Measurements from ENCODE around the gene INTS6. TPM values are rescaled to one million over a fixed set of nuclear protein-coding genes. Genes with fewer than 3 reads are reported as not detected.

The INTS6 gene
- total and polyA plus RNA-seq, 2 experiments from 2014 or later, result 18.2 to 59.4 TPM

DNA sequence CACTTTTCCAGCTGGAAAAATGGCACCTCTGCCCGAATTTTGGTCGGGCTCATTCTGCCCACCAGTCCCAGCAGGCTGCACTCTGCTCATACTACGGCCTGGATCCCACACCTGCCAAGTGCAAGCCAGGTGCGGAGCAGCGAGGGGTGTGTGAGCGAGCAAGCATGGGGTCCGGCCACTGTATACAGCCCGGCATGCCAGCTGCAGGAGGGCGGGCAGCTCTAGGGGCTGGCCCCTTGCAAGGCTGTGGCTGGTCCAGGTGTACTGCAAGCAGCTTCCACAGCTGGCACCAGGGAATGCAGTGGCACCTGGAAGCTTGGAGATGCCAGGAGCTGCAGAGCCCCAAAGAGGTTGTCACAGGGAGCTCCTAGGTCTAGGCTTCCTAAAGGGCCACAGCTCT lies 2.7 kb upstream of the INTS6 start:
- TF ChIP-seq EZH2phosphoT487 (IDR thresholded peaks at IDR 0.05; ENCODE audit: insufficient read depth, low read depth), result no peak
- no peak for DNase-seq
- Histone ChIP-seq H4K20me1 (ENCODE audit: insufficient read depth) (no peaks in the 10 kb centered on the region), H3K79me2 (ENCODE audit: insufficient read depth) (peaks cover 26% of the 10 kb centered on the region), H2AFZ (no peak overlapping the region), H3F3A (ENCODE audit: insufficient read depth) (0 out of 2 replicates have a peak, but pooled peaks cover 3% of the 10 kb centered on the region), H3K27ac (no peak overlapping the region), H3K9me2 (ENCODE audit: insufficient read depth) (no peaks in the 10 kb centered on the region), H3K36me3 (ENCODE audit: low read depth) (peaks cover 5% of the 10 kb centered on the region), H3K4me2 (ENCODE audit: unreplicated experiment) (no peak overlapping the region), H3K27me3 (replicated peaks; ENCODE audit: insufficient read depth) (no peaks in the 10 kb centered on the region), H3K9ac (no peak overlapping the region), H3K4me1 (ENCODE audit: insufficient read depth) (peaks cover 12% of the 10 kb centered on the region), H3K4me3 (no peak overlapping the region), H3K9me3 (ENCODE audit: low read depth) (no peaks in the 10 kb centered on the region)
- in situ Hi-C loops (cut with MboI), result no loop called here
- WGBS, 2 experiments (ENCODE audit: low coverage in 1 of 2, low lambda C conversion rate in 2 of 2, missing lambda C conversion rate in 2 of 2), result 85 to 89% methylated on average over 9 of the region's 9 CpGs

DNA sequence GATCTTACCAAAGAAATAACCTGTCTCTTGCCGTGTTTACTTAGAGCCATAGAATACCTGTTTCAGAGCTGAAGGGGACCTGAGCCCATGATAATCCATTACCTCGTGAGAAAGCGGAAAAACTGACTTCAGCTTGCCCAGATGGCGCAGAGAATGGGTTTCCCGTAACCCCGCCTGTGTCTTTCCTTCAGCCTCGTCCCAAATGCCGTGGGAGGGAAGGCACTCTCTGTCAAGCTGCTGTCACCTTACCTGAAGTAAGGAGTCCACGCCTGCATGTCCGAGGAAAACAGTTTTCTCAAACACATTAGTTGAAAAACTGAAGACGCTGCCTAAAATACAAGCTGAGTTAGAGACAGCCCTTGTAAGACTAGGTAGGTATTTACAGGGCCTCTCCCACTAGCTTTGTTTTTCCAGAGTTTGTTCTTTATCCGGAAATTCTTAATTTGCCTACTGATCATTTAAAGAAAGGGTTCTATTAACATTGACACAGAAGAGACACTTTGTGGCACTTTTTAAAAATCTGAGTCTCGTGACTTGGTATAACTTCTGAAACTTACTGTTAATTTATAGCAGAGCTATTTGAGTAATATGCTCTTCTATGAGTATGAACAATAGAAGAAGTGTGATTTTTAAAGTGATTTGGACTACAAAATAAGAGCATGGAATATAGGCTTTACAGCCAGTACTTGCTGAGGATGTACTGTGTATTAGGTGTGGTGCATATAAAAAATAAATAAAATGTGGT lies 1.3 kb upstream of the INTS6 start:
- Histone ChIP-seq H2AFZ (peak overlapping the region; percentile 61), H3K36me3 (ENCODE audit: low read depth) (peaks cover 18% of the 10 kb centered on the region), H3K27ac (peak overlapping the region; percentile 93), H3K4me3 (peak overlapping the region; percentile 77), H3K9ac (peak overlapping the region; percentile 89), H3K9me3 (ENCODE audit: low read depth) (no peaks in the 10 kb centered on the region), H3K27me3 (replicated peaks; ENCODE audit: insufficient read depth) (no peaks in the 10 kb centered on the region), H4K20me1 (ENCODE audit: insufficient read depth) (no peaks in the 10 kb centered on the region), H3K4me2 (ENCODE audit: unreplicated experiment) (peak overlapping the region; percentile 85), H3K9me2 (ENCODE audit: insufficient read depth) (no peaks in the 10 kb centered on the region), H3K79me2 (ENCODE audit: insufficient read depth) (peaks cover 40% of the 10 kb centered on the region), H3F3A (ENCODE audit: insufficient read depth) (peaks cover 17% of the 10 kb centered on the region; the same call in 1 of the 2 replicates), H3K4me1 (ENCODE audit: insufficient read depth) (peaks cover 26% of the 10 kb centered on the region)
- DNase-seq, result peak; percentile 49
- TF ChIP-seq EZH2 (IDR thresholded peaks at IDR 0.05; ENCODE audit: insufficient read depth, poor library complexity, severe bottlenecking) (no peak), EZH2phosphoT487 (IDR thresholded peaks at IDR 0.05; ENCODE audit: insufficient read depth, low read depth) (no peak)
- 9 to 10% methylated on average over 13 of the region's 13 CpGs for WGBS, 2 experiments (ENCODE audit: low coverage in 1 of 2, low lambda C conversion rate in 2 of 2, missing lambda C conversion rate in 2 of 2)
- in situ Hi-C loops (cut with MboI), result no loop called here

DNA sequence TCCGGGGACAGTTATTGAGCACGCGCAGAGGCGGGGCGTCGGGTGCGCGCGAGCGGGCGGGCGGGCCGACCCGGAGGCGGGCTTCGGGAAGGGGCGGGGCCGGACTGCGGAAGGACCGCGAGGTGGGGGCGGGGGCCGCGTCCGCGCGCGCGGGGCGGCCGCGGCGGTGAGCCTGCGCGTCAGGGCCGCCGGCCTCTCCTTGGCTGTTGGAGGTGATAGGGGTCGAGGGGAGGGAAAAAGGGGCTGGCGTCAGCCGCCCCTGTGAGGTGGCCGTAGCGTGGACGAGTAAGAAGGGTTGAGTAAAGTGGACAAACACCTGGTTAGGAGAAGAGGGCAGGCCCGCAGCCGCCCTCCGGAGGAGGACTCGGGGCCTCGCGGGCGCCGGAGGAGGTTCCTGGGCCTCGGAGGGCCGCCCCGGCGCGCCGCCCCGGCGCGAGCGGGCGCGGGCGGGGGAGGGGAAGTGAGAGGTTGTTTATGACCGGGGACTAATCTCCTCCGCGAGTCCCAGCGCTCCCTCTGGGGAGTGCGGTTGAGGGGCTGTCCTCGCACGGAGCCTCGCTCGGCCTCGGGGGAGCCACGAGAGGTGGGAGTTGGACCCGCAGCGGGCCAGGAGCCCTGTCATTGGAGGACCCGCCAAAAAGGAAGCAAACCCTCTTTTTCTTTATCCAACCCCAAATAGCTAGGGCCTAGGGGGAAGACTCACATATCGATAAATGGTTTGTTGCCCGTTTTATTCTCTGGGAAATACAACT lies 547 bp upstream of the INTS6 start:
- Histone ChIP-seq H3K4me3 (peak overlapping the region; percentile 77), H3K36me3 (ENCODE audit: low read depth) (peaks cover 23% of the 10 kb centered on the region), H3K4me1 (ENCODE audit: insufficient read depth) (peaks cover 26% of the 10 kb centered on the region), H3K79me2 (ENCODE audit: insufficient read depth) (peaks cover 47% of the 10 kb centered on the region), H3K9me3 (ENCODE audit: low read depth) (no peaks in the 10 kb centered on the region), H2AFZ (peak overlapping the region; percentile 61), H3K4me2 (ENCODE audit: unreplicated experiment) (peak overlapping the region; percentile 85), H3K27me3 (replicated peaks; ENCODE audit: insufficient read depth) (no peaks in the 10 kb centered on the region), H3K9me2 (ENCODE audit: insufficient read depth) (no peaks in the 10 kb centered on the region), H3K9ac (peak overlapping the region; percentile 89), H3K27ac (peak overlapping the region; percentile 93), H3F3A (ENCODE audit: insufficient read depth) (peaks cover 17% of the 10 kb centered on the region; the same call in 1 of the 2 replicates), H4K20me1 (ENCODE audit: insufficient read depth) (no peaks in the 10 kb centered on the region)
- in situ Hi-C loops (cut with MboI), result no loop called here
- peak; percentile 87 for DNase-seq
- WGBS, 2 experiments (ENCODE audit: low coverage in 1 of 2, low lambda C conversion rate in 2 of 2, missing lambda C conversion rate in 2 of 2), result 1 to 3% methylated on average over 40 to 74 of the region's 80 CpGs
- TF ChIP-seq EZH2phosphoT487 (IDR thresholded peaks at IDR 0.05; ENCODE audit: insufficient read depth, low read depth) (no peak), EZH2 (IDR thresholded peaks at IDR 0.05; ENCODE audit: insufficient read depth, poor library complexity, severe bottlenecking) (no peak)

DNA sequence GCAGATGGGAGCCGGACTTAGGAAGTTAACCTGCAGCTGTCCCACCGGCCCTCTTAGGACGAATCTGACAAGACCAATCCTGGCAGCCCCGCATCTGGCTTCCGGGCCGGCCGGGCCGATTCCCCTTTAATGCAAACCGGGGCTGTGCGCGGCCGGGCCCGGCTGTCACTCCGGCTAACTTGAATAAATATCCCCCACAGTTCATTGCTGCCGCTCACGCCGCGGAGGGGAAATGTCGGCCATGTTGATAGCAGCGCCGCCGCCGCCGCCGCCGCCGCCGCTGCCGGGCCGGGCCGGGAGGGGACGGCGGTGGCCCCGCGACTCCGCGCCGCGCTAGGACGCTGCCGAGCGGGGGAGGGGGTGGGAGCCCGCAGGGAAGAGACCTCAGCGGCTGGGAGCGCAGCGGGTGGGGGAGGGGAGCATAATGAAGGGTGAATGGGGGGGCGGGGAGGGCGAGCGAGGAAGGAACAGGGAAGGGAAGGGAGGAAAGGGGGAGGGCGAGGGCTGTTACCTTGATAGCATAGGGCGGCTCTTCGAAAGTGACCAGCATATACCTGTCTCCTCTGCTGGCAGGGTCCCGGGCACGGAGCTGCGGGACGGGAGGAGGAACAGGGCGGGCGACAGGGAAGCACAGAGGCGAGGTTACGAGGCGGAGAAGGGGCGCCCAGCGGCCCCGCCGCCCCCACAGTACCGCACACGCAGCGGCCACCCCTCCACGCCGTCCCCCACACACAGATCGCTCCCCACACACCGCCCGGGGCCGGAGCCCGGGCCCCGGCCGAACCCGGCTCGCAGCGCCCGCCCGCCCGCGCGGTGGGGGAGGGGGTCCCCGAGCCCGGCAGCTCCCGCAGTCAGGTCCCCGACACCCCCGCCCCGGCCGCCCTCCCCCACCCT lies 1.1 kb downstream of the INTS6 start:
- Histone ChIP-seq H3K9me3 (ENCODE audit: low read depth) (no peaks in the 10 kb centered on the region), H3K9me2 (ENCODE audit: insufficient read depth) (no peaks in the 10 kb centered on the region), H3K27ac (peak overlapping the region; percentile 93), H3K4me1 (ENCODE audit: insufficient read depth) (peaks cover 26% of the 10 kb centered on the region), H3K79me2 (ENCODE audit: insufficient read depth) (peaks cover 58% of the 10 kb centered on the region), H4K20me1 (ENCODE audit: insufficient read depth) (no peaks in the 10 kb centered on the region), H2AFZ (peak overlapping the region; percentile 85), H3K4me3 (peak overlapping the region; percentile 87), H3K9ac (peak overlapping the region; percentile 98), H3F3A (ENCODE audit: insufficient read depth) (peaks cover 17% of the 10 kb centered on the region; the same call in 1 of the 2 replicates), H3K27me3 (replicated peaks; ENCODE audit: insufficient read depth) (no peaks in the 10 kb centered on the region), H3K4me2 (ENCODE audit: unreplicated experiment) (peak overlapping the region; percentile 96), H3K36me3 (ENCODE audit: low read depth) (peaks cover 23% of the 10 kb centered on the region)
- TF ChIP-seq EZH2phosphoT487 (IDR thresholded peaks at IDR 0.05; ENCODE audit: insufficient read depth, low read depth) (no peak), EZH2 (IDR thresholded peaks at IDR 0.05; ENCODE audit: insufficient read depth, poor library complexity, severe bottlenecking) (no peak)
- DNase-seq, result peak; percentile 83
- in situ Hi-C loops (cut with MboI), result no loop called here
- 1% methylated on average over 27 to 60 of the region's 92 CpGs for WGBS, 2 experiments (ENCODE audit: low coverage in 1 of 2, low lambda C conversion rate in 2 of 2, missing lambda C conversion rate in 2 of 2)
